H1 (cell line): ENCODE data around the gene SIRT5. TPM values are rescaled to one million over a fixed set of nuclear protein-coding genes. Genes with fewer than 3 reads are reported as not detected.

ENCODE experiments used
- CTCF ChIA-PET: fragments of 300-600 bp; sonication (Branson Sonifier 250); formaldehyde crosslinking; loops from one replicate; lab custom pipeline; 2021; ENCODE audit not compliant: partially characterized antibody; lab: Charles Lee
- POLR2A ChIA-PET: fragments of 300-600 bp; sonication (Branson Sonifier 250); formaldehyde crosslinking; loops from one replicate; lab custom pipeline; 2021; ENCODE audit warnings: inconsistent platforms; ENCODE audit not compliant: partially characterized antibody; lab: Charles Lee
- DNase-seq, 2 experiments: peaks; one replicate each; pipeline versions ENCODE4 v3.0.0 to v3.0.0-alpha.2; 2010 to 2022; ENCODE audit warnings: low spot score in 2 of 2, low read depth in 1 of 2, mixed read lengths in 1 of 2
- FAIRE-seq: peaks from 2 replicates; lab custom pipeline; 2011; peaks lifted over from hg19 to GRCh38; lab: Jason Lieb, UNC
- H2AFZ ChIP-seq: 2 replicates; pipeline ENCODE4 v1.8.1; 2012; ENCODE audit warnings: low read length, inconsistent platforms
- H2AK5ac ChIP-seq: 2 replicates; pipeline ENCODE4 v1.6.1; 2013; ENCODE audit warnings: low read depth, low read length
- H2BK120ac ChIP-seq: replicated peaks from 2 replicates; pipeline ENCODE3; 2013; ENCODE audit warnings: low read depth, low read length, inconsistent platforms
- H2BK12ac ChIP-seq: 2 replicates; pipeline ENCODE4 v1.6.1; 2013; ENCODE audit warnings: low read depth, low read length
- H2BK15ac ChIP-seq: 2 replicates; pipeline ENCODE4 v1.6.1; 2013; ENCODE audit warnings: low read length
- H2BK20ac ChIP-seq: 2 replicates; pipeline ENCODE4 v1.6.1; 2013; ENCODE audit warnings: low read length
- H2BK5ac ChIP-seq: 2 replicates; pipeline ENCODE4 v1.6.1; 2013; ENCODE audit warnings: low read depth, low read length
- H3K14ac ChIP-seq: 2 replicates; pipeline ENCODE4 v1.6.1; 2013; ENCODE audit warnings: inconsistent platforms; ENCODE audit not compliant: insufficient read length
- H3K18ac ChIP-seq: 2 replicates; pipeline ENCODE4 v1.6.1; 2013; ENCODE audit warnings: low read length; ENCODE audit errors: extremely low read depth
- H3K23ac ChIP-seq: 2 replicates; pipeline ENCODE4 v1.6.1; 2013; ENCODE audit warnings: inconsistent platforms; ENCODE audit not compliant: insufficient read length
- H3K23me2 ChIP-seq: 2 replicates; pipeline ENCODE4 v1.6.1; 2013; ENCODE audit warnings: low read depth, low read length
- H3K27ac ChIP-seq: 2 replicates; pipeline ENCODE4 v1.6.1; 2011; ENCODE audit warnings: low read depth, low read length, inconsistent platforms
- H3K27me3 ChIP-seq, 4 experiments: replicated peaks in 1 of 4; 1 replicate in 1 of 4; 2 replicates in 3 of 4; pipeline versions ENCODE4 v1.6.1 to v1.8.1; 2011 to 2013; ENCODE audit warnings: low read length in 3 of 4, mild to moderate bottlenecking in 3 of 4, inconsistent platforms in 2 of 4, mixed read lengths in 2 of 4, moderate library complexity in 1 of 4; ENCODE audit not compliant: control insufficient read depth in 3 of 4, insufficient read depth in 3 of 4; ENCODE audit errors: extremely low read depth in 1 of 4
- H3K36me3 ChIP-seq, 4 experiments: 2 replicates each; pipeline versions ENCODE4 v1.6.1 to v1.8.1; 2011 to 2013; ENCODE audit warnings: mild to moderate bottlenecking in 4 of 4, low read length in 3 of 4, moderate library complexity in 2 of 4, control low read depth in 1 of 4, inconsistent platforms in 1 of 4; ENCODE audit not compliant: insufficient read depth in 4 of 4, control insufficient read depth in 2 of 4
- H3K4ac ChIP-seq: replicated peaks from 2 replicates; pipeline ENCODE3; 2013; ENCODE audit warnings: low read length, low read depth, mixed read lengths, inconsistent platforms; ENCODE audit not compliant: insufficient read length
- H3K4me1 ChIP-seq, 4 experiments: replicated peaks in 1 of 4; 1 replicate in 1 of 4; 2 replicates in 3 of 4; pipeline versions ENCODE4 v1.6.1 to v1.8.1; 2011 to 2013; ENCODE audit warnings: low read length in 3 of 4, inconsistent platforms in 2 of 4, mixed read lengths in 1 of 4; ENCODE audit not compliant: insufficient read depth in 4 of 4, control insufficient read depth in 3 of 4
- H3K4me2 ChIP-seq, 2 experiments: 2 replicates each; pipeline versions ENCODE4 v1.6.1 to v1.8.1; 2011 to 2013; ENCODE audit warnings: low read depth in 2 of 2, low read length in 2 of 2, control low read depth in 1 of 2, inconsistent platforms in 1 of 2, mild to moderate bottlenecking in 1 of 2; ENCODE audit not compliant: insufficient read depth in 1 of 2
- H3K4me3 ChIP-seq, 4 experiments: fragments of 200-600, 300-600 bp in 1 of 4; sonication (generic), shearing (Covaris generic), sonication (Bioruptor Twin) in 1 of 4; 2 replicates each; pipeline versions ENCODE4 v1.5.1 to v1.8.1; 2011 to 2016; ENCODE audit warnings: low read length in 4 of 4, low read depth in 3 of 4, control low read depth in 2 of 4, inconsistent platforms in 2 of 4, mild to moderate bottlenecking in 2 of 4, mixed read lengths in 1 of 4, moderate library complexity in 1 of 4; ENCODE audit not compliant: insufficient read depth in 2 of 4; ENCODE audit errors: extremely low read depth in 1 of 4
- H3K56ac ChIP-seq: replicated peaks from 2 replicates; pipeline ENCODE3; 2013; ENCODE audit warnings: low read depth, mild to moderate bottlenecking, mixed read lengths, low read length, inconsistent platforms; ENCODE audit not compliant: insufficient read length
- H3K79me1 ChIP-seq: 2 replicates; pipeline ENCODE4 v1.6.1; 2013; ENCODE audit warnings: low read depth, low read length, control low read depth
- H3K79me2 ChIP-seq, 2 experiments: 2 replicates each; pipeline versions ENCODE4 v1.6.1 to v1.8.1; 2012 to 2013; ENCODE audit warnings: low read length in 2 of 2, mild to moderate bottlenecking in 2 of 2, inconsistent platforms in 1 of 2; ENCODE audit not compliant: insufficient read depth in 2 of 2, control insufficient read depth in 1 of 2
- H3K9ac ChIP-seq, 4 experiments: replicated peaks in 1 of 4; 1 replicate in 1 of 4; 2 replicates in 3 of 4; pipeline versions ENCODE4 v1.6.1 to v1.8.1; 2011 to 2013; ENCODE audit warnings: low read depth in 3 of 4, low read length in 3 of 4, control low read depth in 2 of 4, mild to moderate bottlenecking in 2 of 4, moderate library complexity in 2 of 4, inconsistent platforms in 1 of 4; ENCODE audit errors: extremely low read depth in 1 of 4
- H3K9me3 ChIP-seq, 2 experiments: 2 replicates each; pipeline versions ENCODE4 v1.6.1 to v1.8.1; 2012 to 2013; ENCODE audit warnings: mild to moderate bottlenecking in 2 of 2, moderate library complexity in 2 of 2, control low read depth in 1 of 2, inconsistent platforms in 1 of 2, low read depth in 1 of 2, low read length in 1 of 2, mixed read lengths in 1 of 2; ENCODE audit not compliant: insufficient read depth in 2 of 2
- H4K20me1 ChIP-seq, 2 experiments: replicated peaks in 1 of 2; 2 replicates each; pipeline versions ENCODE3 to v1.8.1; 2011 to 2013; ENCODE audit warnings: inconsistent platforms in 2 of 2, low read length in 2 of 2, mild to moderate bottlenecking in 1 of 2; ENCODE audit not compliant: insufficient read depth in 2 of 2, control insufficient read depth in 1 of 2
- H4K5ac ChIP-seq: 2 replicates; pipeline ENCODE4 v1.6.1; 2013; ENCODE audit warnings: low read length, low read depth, mixed read lengths, inconsistent platforms; ENCODE audit not compliant: insufficient read length
- H4K8ac ChIP-seq: 2 replicates; pipeline ENCODE4 v1.8.0; 2013; ENCODE audit warnings: mild to moderate bottlenecking, moderate library complexity, low read length, inconsistent platforms; ENCODE audit not compliant: insufficient read depth; ENCODE audit errors: extremely low read depth
- H4K91ac ChIP-seq: replicated peaks from 2 replicates; pipeline ENCODE3; 2013; ENCODE audit warnings: low read length, mixed read lengths, inconsistent platforms; ENCODE audit not compliant: insufficient read length
- BCL11A ChIP-seq, 2 experiments: IDR thresholded peaks; one replicate each; pipeline ENCODE4 v1.6.1; 2011; ENCODE audit warnings: low read depth in 2 of 2, low read length in 2 of 2, mild to moderate bottlenecking in 2 of 2
- BRCA1 ChIP-seq: IDR thresholded peaks from 2 replicates; pipeline ENCODE4 v1.6.1; 2012; ENCODE audit warnings: low read depth, low read length, improper control_type of control experiment
- CHD1 ChIP-seq: IDR thresholded peaks from 2 replicates; pipeline ENCODE4 v1.6.1; 2012; ENCODE audit warnings: low read depth, low read length, improper control_type of control experiment
- CREB1 ChIP-seq: IDR thresholded peaks from 2 replicates; pipeline ENCODE4 v1.6.1; 2012; ENCODE audit warnings: inconsistent platforms
- CTBP2 ChIP-seq: IDR thresholded peaks from 2 replicates; pipeline ENCODE4 v1.7.0; 2011; ENCODE audit warnings: borderline replicate concordance, mild to moderate bottlenecking, moderate library complexity, mixed read lengths, low read length; ENCODE audit not compliant: insufficient read depth, insufficient read length
- KDM4A ChIP-seq: IDR thresholded peaks from one replicate; pipeline ENCODE4 v1.7.1; 2012; ENCODE audit warnings: low read depth, mild to moderate bottlenecking, moderate library complexity, low read length, inconsistent platforms; ENCODE audit not compliant: severe bottlenecking
- KDM5A ChIP-seq: fragments of 200-600 bp; IDR thresholded peaks from 2 replicates; pipeline ENCODE4 v1.7.1; 2012; ENCODE audit warnings: mild to moderate bottlenecking, low read length, inconsistent platforms, mixed read lengths
- NRF1 ChIP-seq: IDR thresholded peaks from 2 replicates; pipeline ENCODE4 v1.6.1; 2011; ENCODE audit warnings: mild to moderate bottlenecking, low read depth, low read length, improper control_type of control experiment
- POLR2A ChIP-seq, 2 experiments: IDR thresholded peaks; 1 replicate in 1 of 2; 2 replicates in 1 of 2; pipeline ENCODE4 v1.6.1; 2011; ENCODE audit warnings: low read depth in 2 of 2, low read length in 2 of 2, mild to moderate bottlenecking in 2 of 2; ENCODE audit errors: control extremely low read depth in 1 of 2
- RBBP5 ChIP-seq: IDR thresholded peaks from 2 replicates; pipeline ENCODE4 v1.7.1; 2012; ENCODE audit warnings: low read depth, mild to moderate bottlenecking, inconsistent platforms, low read length, moderate library complexity, borderline replicate concordance
- RXRA ChIP-seq: IDR thresholded peaks from 2 replicates; pipeline ENCODE4 v1.6.1; 2011; ENCODE audit warnings: low read depth, mild to moderate bottlenecking, low read length, moderate library complexity; ENCODE audit not compliant: insufficient read depth
- SIN3A ChIP-seq, 2 experiments: IDR thresholded peaks in 1 of 2; conservative IDR thresholded peaks in 1 of 2; 2 replicates each; pipeline ENCODE4 v1.6.1; 2011 to 2012; ENCODE audit warnings: low read length in 2 of 2, improper control_type of control experiment in 1 of 2, low read depth in 1 of 2, mild to moderate bottlenecking in 1 of 2
- SP4 ChIP-seq: IDR thresholded peaks from 2 replicates; pipeline ENCODE4 v1.6.1; 2012; ENCODE audit warnings: low read length, inconsistent platforms
- TAF1 ChIP-seq: IDR thresholded peaks from 2 replicates; pipeline ENCODE4 v1.6.1; 2011; ENCODE audit warnings: mild to moderate bottlenecking, low read depth, low read length
- WGBS, 2 experiments: shearing (Covaris generic) in 1 of 2; methylation state at CpG; one replicate each; pipeline versions ENCODE4 v1.1.6 to v1.1.7; 2013 to 2015; ENCODE audit warnings: low lambda C conversion rate in 2 of 2, mixed read lengths in 2 of 2, inconsistent platforms in 1 of 2, low coverage in 1 of 2, missing lambda C conversion rate in 1 of 2; ENCODE audit not compliant: insufficient replicate concordance in 2 of 2, insufficient coverage in 1 of 2, insufficient read length in 1 of 2; ENCODE audit errors: extremely low coverage in 1 of 2, missing lambda C conversion rate in 1 of 2; 5-methylcytosine and 5-hydroxymethylcytosine counted together
- polyA plus RNA-seq, 7 experiments: library from polyadenylated mRNA; depleted of rRNA in 3 of 7; stranded (reverse) in 5 of 7; unstranded in 2 of 7; fragments of >200 nt in 5 of 7; fragments of 200-250 nt in 2 of 7; gene quantifications; 1 replicate in 5 of 7; 2 replicates in 1 of 7; 4 replicates in 1 of 7; pipeline versions ENCODE4 v1.2.1 to v1.2.3, GENCODE V29; 2011 to 2013; ENCODE audit warnings: missing spikeins in 2 of 7, mixed read lengths in 2 of 7
- total RNA-seq: library from RNA; stranded (reverse); fragmentation: NEBNext Ultra II Directional; extraction: Animal tissue kit (Norgen Biotek cat#: 25700); gene quantifications from 2 replicates; pipeline ENCODE4 v1.2.1, GENCODE V29; 2021

The SIRT5 gene
- total and polyA plus RNA-seq, 2 of the 8 experiments (the other 6 are each of a cell fraction or from before 2014, with no cell fraction given): 7.4 to 14.7 TPM

- CTCF ChIA-PET: interaction anchor here (0.6 to 3.9 kb wide), 37 partner anchors 11 to 860 kb away, joined by 3 to 24 read pairs (median 6); partner anchors contain the start of genes NOL7 and TBC1D7
- no peak overlapping the region for H2AFZ ChIP-seq
- H3K9me3 ChIP-seq: no peaks in the 10 kb centered on the region
- POLR2A ChIA-PET: interaction anchor here (0.6 to 5.1 kb wide), 21 partner anchors 12 to 246 kb away, joined by 3 to 32 read pairs (median 4); partner anchors contain the start of genes GFOD1, NOL7 and TBC1D7
- H4K20me1 ChIP-seq: no peaks in the 10 kb centered on the region
- H2AK5ac ChIP-seq: no peak overlapping the region
- peak overlapping the region; percentile 94 for H2BK5ac ChIP-seq
- H3K23me2 ChIP-seq: peaks cover 5% of the 10 kb centered on the region
- H3K23ac ChIP-seq: no peak overlapping the region
- peaks cover 0 to 6% (median 5%) of the 10 kb centered on the region in 4 experiments; a peak in 6 of 7 replicates for H3K4me1 ChIP-seq
- peak overlapping the region; percentile 69 to 80 (median 75) for H3K4me3 ChIP-seq
- H3K27ac ChIP-seq: peak overlapping the region; percentile 87
- no peak overlapping the region for H2BK15ac ChIP-seq
- no peak overlapping the region for H4K91ac ChIP-seq
- H4K5ac ChIP-seq: no peak overlapping the region
- H3K79me2 ChIP-seq: peaks cover 0 to 23% of the 10 kb centered on the region in 2 experiments; a peak in 2 of 4 replicates
- 0 out of 2 replicates have a peak overlapping the region, but pooled peaks have one; percentile 88 for H2BK12ac ChIP-seq
- no peaks in the 10 kb centered on the region; a peak in 1 of 8 replicates for H3K36me3 ChIP-seq
- FAIRE-seq: no peak
- peak overlapping the region; percentile 71 to 83; a peak in 3 of 4 replicates for H3K4me2 ChIP-seq
- no peaks in the 10 kb centered on the region for H3K79me1 ChIP-seq
- no peaks in the 10 kb centered on the region for H3K27me3 ChIP-seq
- WGBS, 2 experiments: 0% methylated on average over 42 of the region's 46 CpGs; no CpG with 5 or more reads in 1 of the 2 experiments
- peak overlapping the region; percentile 62 to 90 (median 76); a peak in 6 of 7 replicates for H3K9ac ChIP-seq
- no peak overlapping the region; the same call in 1 of the 2 replicates for H3K18ac ChIP-seq
- no peak overlapping the region for H3K56ac ChIP-seq
- DNase-seq: peak; percentile 91 to 96
- H2BK20ac ChIP-seq: no peak overlapping the region
- peak overlapping the region; percentile 98 for H4K8ac ChIP-seq
- H2BK120ac ChIP-seq: no peak overlapping the region
- no peak overlapping the region for H3K4ac ChIP-seq
- H3K14ac ChIP-seq: no peak overlapping the region
- TF ChIP-seq NRF1 (peak; percentile 95), RXRA (no peak), POLR2A (IDR thresholded peaks at IDR 0.05; ENCODE audit: control extremely low read depth in 1 of 2, low read depth in 2 of 2, low read length in 2 of 2) (peak; percentile 39 to 76; a peak in 2 of 3 replicates), RBBP5 (no peak), CTBP2 (no peak), BRCA1 (peak; percentile 88), KDM5A (no peak), CREB1 (peak; percentile 24; the same call in 1 of the 2 replicates), KDM4A (peak; percentile 1), CHD1 (no peak), SP4 (no peak), BCL11A (IDR thresholded peaks at IDR 0.05; ENCODE audit: low read depth in 2 of 2, low read length in 2 of 2) (no peak), TAF1 (peak; percentile 69; the same call in 1 of the 2 replicates), SIN3A (conservative IDR thresholded peaks at IDR 0.05 in 1 of 2, IDR thresholded peaks at IDR 0.05 in 1 of 2; ENCODE audit: low read depth in 1 of 2, low read length in 2 of 2) (no peak)
Measured at GRCh38 chr6:13574149-13574570, 241 bp upstream of the SIRT5 start.
